KMS-11 (cell line): ENCODE data around the gene UGT2B28.
"Not testable (repeated sequence)": the region's sequence is repeated elsewhere in the genome, so short reads cannot be mapped to it uniquely, and the experiment has no call there.

ENCODE experiments used
- H2AFZ ChIP-seq: fragments of 200-600 bp; sonication (generic); 2 replicates; pipeline ENCODE4 v1.6.1; 2016; ENCODE audit warnings: antibody characterized with exemption, mixed run types, low read depth
- H3K27ac ChIP-seq: fragments of 200-600 bp; sonication (generic); 2 replicates; pipeline ENCODE4 v1.6.1; 2016; ENCODE audit warnings: mild to moderate bottlenecking, mixed run types
- H3K27me3 ChIP-seq: fragments of 200-600 bp; sonication (generic); 2 replicates; pipeline ENCODE4 v1.6.1; 2017; ENCODE audit warnings: mild to moderate bottlenecking, low read depth, mixed run types, moderate library complexity; ENCODE audit not compliant: insufficient read depth
- H3K36me3 ChIP-seq: fragments of 200-600 bp; sonication (generic); 2 replicates; pipeline ENCODE4 v1.6.1; 2017; ENCODE audit warnings: mild to moderate bottlenecking, mixed run types; ENCODE audit not compliant: insufficient read depth
- H3K4me1 ChIP-seq: fragments of 200-600 bp; sonication (generic); 2 replicates; pipeline ENCODE4 v1.6.1; 2016; ENCODE audit warnings: mild to moderate bottlenecking, low read depth, mixed run types; ENCODE audit not compliant: poor library complexity, severe bottlenecking
- H3K4me2 ChIP-seq: fragments of 200-600 bp; sonication (generic); 2 replicates; pipeline ENCODE4 v1.7.0; 2016; ENCODE audit warnings: mild to moderate bottlenecking, mixed run types
- H3K4me3 ChIP-seq: fragments of 200-600 bp; sonication (generic); IDR thresholded peaks from 2 replicates; pipeline ENCODE4 v1.6.1; 2017; ENCODE audit warnings: low read depth, low read length, mixed read lengths; ENCODE audit not compliant: insufficient read depth
- H3K79me2 ChIP-seq: fragments of 200-600 bp; sonication (generic); 2 replicates; pipeline ENCODE4 v1.6.1; 2016; ENCODE audit warnings: low read depth, mixed run types; ENCODE audit not compliant: insufficient read depth
- H3K9ac ChIP-seq: fragments of 200-600 bp; sonication (generic); 2 replicates; pipeline ENCODE4 v1.6.1; 2016; ENCODE audit warnings: mild to moderate bottlenecking, mixed run types
- H4K20me1 ChIP-seq: fragments of 200-600 bp; sonication (generic); 2 replicates; pipeline ENCODE4 v1.6.1; 2016; ENCODE audit warnings: mild to moderate bottlenecking, mixed run types; ENCODE audit not compliant: insufficient read depth
- CTCF ChIP-seq: fragments of 200-600 bp; sonication (generic); conservative IDR thresholded peaks from 2 replicates; pipeline ENCODE4 v1.6.1; 2017; ENCODE audit warnings: low read depth, mild to moderate bottlenecking, antibody characterized with exemption, low read length, moderate library complexity, mixed read lengths

UGT2B28 gene

GRCh38 chr4:69280081-69280480 lies at the start of gene UGT2B28:
TSS of gene UGT2B28 (plus strand) at chr4:69280475. CDS start at chr4:69280501, 26 bp downstream.
- H3K4me3 ChIP-seq, H3K27ac ChIP-seq, H2AFZ ChIP-seq, H3K27me3 ChIP-seq, H4K20me1 ChIP-seq, H3K36me3 ChIP-seq, H3K4me2 ChIP-seq, H3K79me2 ChIP-seq, H3K9ac ChIP-seq, H3K4me1 ChIP-seq: not testable (repeated sequence)

GRCh38 chr4:69239092-69239491 lies 41.2 kb upstream of the UGT2B28 start:
- Histone ChIP-seq H3K79me2 (no peaks in the 10 kb centered on the region), H3K4me1 (no peaks in the 10 kb centered on the region)
- TF ChIP-seq CTCF = no peak

GRCh38 chr4:69239557-69240168 lies 40.6 kb upstream of the UGT2B28 start:
- Histone ChIP-seq H3K27me3 (no peaks in the 10 kb centered on the region), H3K4me1 (no peaks in the 10 kb centered on the region), H3K79me2 (no peaks in the 10 kb centered on the region), H3K9ac (no peak overlapping the region), H3K27ac (no peak overlapping the region), H3K36me3 (no peaks in the 10 kb centered on the region; the same call in 1 of the 2 replicates), H3K4me2 (no peak overlapping the region), H2AFZ (no peak overlapping the region), H3K4me3 (no peak overlapping the region), H4K20me1 (no peaks in the 10 kb centered on the region)
- TF ChIP-seq CTCF = no peak

More at GRCh38 chr4:69239092-69239491, 41.2 kb upstream of the UGT2B28 start:
- no peaks in the 10 kb centered on the region for H3K27me3 ChIP-seq
- H3K4me2 ChIP-seq = no peak overlapping the region
- H4K20me1 ChIP-seq = no peaks in the 10 kb centered on the region
- H3K27ac ChIP-seq = no peak overlapping the region
- no peak overlapping the region for H2AFZ ChIP-seq
- H3K4me3 ChIP-seq = no peak overlapping the region
- H3K9ac ChIP-seq = no peak overlapping the region
- no peaks in the 10 kb centered on the region; the same call in 1 of the 2 replicates for H3K36me3 ChIP-seq

GRCh38 chr4:69240787-69241186 lies 39.5 kb upstream of the UGT2B28 start:
- not testable (repeated sequence) for H3K4me2 ChIP-seq, H3K79me2 ChIP-seq, H3K27me3 ChIP-seq, H3K4me1 ChIP-seq, H3K27ac ChIP-seq, H3K36me3 ChIP-seq, H2AFZ ChIP-seq, H3K9ac ChIP-seq, H3K4me3 ChIP-seq, H4K20me1 ChIP-seq

- not testable (repeated sequence) for H3K4me3 ChIP-seq, H3K79me2 ChIP-seq, H3K27me3 ChIP-seq, H3K9ac ChIP-seq, H3K4me1 ChIP-seq, H2AFZ ChIP-seq, H4K20me1 ChIP-seq, H3K27ac ChIP-seq, H3K4me2 ChIP-seq, H3K36me3 ChIP-seq
Measured at GRCh38 chr4:69241746-69242145, 38.5 kb upstream of the UGT2B28 start.

GRCh38 chr4:69242562-69243240 lies 37.6 kb upstream of the UGT2B28 start:
- H3K27ac ChIP-seq, H3K4me2 ChIP-seq: not testable (repeated sequence)

GRCh38 chr4:69250884-69251283 lies 29.4 kb upstream of the UGT2B28 start:
- H3K4me1 ChIP-seq, H3K27me3 ChIP-seq, H3K9ac ChIP-seq, H2AFZ ChIP-seq, H3K27ac ChIP-seq, H3K36me3 ChIP-seq, H3K79me2 ChIP-seq, H3K4me2 ChIP-seq, H4K20me1 ChIP-seq, H3K4me3 ChIP-seq: not testable (repeated sequence)

More at GRCh38 chr4:69242562-69243240, 37.6 kb upstream of the UGT2B28 start:
- not testable (repeated sequence) for H3K36me3 ChIP-seq, H4K20me1 ChIP-seq, H3K4me3 ChIP-seq, H3K27me3 ChIP-seq, H3K4me1 ChIP-seq, H2AFZ ChIP-seq, H3K79me2 ChIP-seq, H3K9ac ChIP-seq

GRCh38 chr4:69253147-69253772 lies 27.0 kb upstream of the UGT2B28 start:
- H3K9ac ChIP-seq, H3K4me2 ChIP-seq, H2AFZ ChIP-seq, H3K4me1 ChIP-seq, H3K27me3 ChIP-seq, H4K20me1 ChIP-seq, H3K36me3 ChIP-seq, H3K79me2 ChIP-seq, H3K4me3 ChIP-seq, H3K27ac ChIP-seq: not testable (repeated sequence)
